ENCODE results near the gene TPTE2. TPM values are rescaled to one million over a fixed set of nuclear protein-coding genes. Genes with fewer than 3 reads are reported as not detected.
"Not testable (repeated sequence)": the region's sequence is repeated elsewhere in the genome, so short reads cannot be mapped to it uniquely, and the experiment has no call there.

TPTE2 gene
- total RNA-seq, 1 donor from 2014 or later = not detected

GRCh38 chr13:19567820-19568534 is 6.6 kb upstream of the TPTE2 start:
- TF ChIP-seq, protein P1, sequence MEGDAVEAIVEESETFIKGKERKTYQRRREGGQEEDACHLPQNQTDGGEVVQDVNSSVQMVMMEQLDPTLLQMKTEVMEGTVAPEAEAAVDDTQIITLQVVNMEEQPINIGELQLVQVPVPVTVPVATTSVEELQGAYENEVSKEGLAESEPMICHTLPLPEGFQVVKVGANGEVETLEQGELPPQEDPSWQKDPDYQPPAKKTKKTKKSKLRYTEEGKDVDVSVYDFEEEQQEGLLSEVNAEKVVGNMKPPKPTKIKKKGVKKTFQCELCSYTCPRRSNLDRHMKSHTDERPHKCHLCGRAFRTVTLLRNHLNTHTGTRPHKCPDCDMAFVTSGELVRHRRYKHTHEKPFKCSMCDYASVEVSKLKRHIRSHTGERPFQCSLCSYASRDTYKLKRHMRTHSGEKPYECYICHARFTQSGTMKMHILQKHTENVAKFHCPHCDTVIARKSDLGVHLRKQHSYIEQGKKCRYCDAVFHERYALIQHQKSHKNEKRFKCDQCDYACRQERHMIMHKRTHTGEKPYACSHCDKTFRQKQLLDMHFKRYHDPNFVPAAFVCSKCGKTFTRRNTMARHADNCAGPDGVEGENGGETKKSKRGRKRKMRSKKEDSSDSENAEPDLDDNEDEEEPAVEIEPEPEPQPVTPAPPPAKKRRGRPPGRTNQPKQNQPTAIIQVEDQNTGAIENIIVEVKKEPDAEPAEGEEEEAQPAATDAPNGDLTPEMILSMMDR (IDR thresholded peaks at IDR 0.05; ENCODE audit: unreplicated experiment) = no peak
- DNase-seq (ENCODE audit: low spot score, unreplicated experiment) = no peak
- H3K27me3 Mint-ChIP-seq = no peaks in the 10 kb centered on the region
- H3K9me3 Mint-ChIP-seq (ENCODE audit: low read depth) = peaks cover 29% of the 10 kb centered on the region
- H3K4me1 Mint-ChIP-seq (ENCODE audit: low read depth) = no peaks in the 10 kb centered on the region
- H3K27ac Mint-ChIP-seq = no peak overlapping the region
- no peaks in the 10 kb centered on the region for H3K36me3 Mint-ChIP-seq (ENCODE audit: insufficient read depth)
- H3K4me3 Mint-ChIP-seq (ENCODE audit: low read depth) = no peak overlapping the region

DNA sequence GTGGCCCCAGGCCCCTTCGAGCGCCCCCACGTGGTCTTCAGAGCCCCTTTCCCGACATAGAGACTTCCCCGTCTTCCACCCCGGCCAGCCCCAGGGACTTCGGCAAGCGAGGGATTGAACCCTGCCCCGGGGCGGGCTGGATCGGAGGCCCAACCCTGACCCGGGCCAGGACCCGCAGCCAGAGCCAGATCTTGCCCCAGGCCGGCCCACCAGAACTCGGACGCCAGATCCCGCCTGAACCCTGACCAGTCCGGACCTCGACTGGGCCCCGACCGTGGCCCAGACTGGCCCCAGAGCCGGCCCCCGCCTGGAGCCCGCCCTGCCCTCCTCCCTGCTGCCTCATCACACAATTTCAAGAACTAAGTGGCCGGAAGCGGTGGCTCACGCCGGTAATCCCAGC is 253 bp upstream of the TPTE2 start:
- DNase-seq (ENCODE audit: low spot score, unreplicated experiment) = no peak
- H3K4me1 Mint-ChIP-seq (ENCODE audit: low read depth) = no peaks in the 10 kb centered on the region
- H3K4me3 Mint-ChIP-seq (ENCODE audit: low read depth) = no peak overlapping the region
- peaks cover 1% of the 10 kb centered on the region for H3K36me3 Mint-ChIP-seq (ENCODE audit: insufficient read depth)
- H3K27ac Mint-ChIP-seq = no peak overlapping the region
- TF ChIP-seq, protein P1 (IDR thresholded peaks at IDR 0.05; ENCODE audit: unreplicated experiment) = no peak
- H3K9me3 Mint-ChIP-seq (ENCODE audit: low read depth) = peaks cover 17% of the 10 kb centered on the region
- H3K27me3 Mint-ChIP-seq = no peaks in the 10 kb centered on the region

- H3K4me3 Mint-ChIP-seq (ENCODE audit: low read depth); H3K27ac Mint-ChIP-seq; H3K4me1 Mint-ChIP-seq (ENCODE audit: low read depth); H3K36me3 Mint-ChIP-seq (ENCODE audit: insufficient read depth); DNase-seq (ENCODE audit: low spot score, unreplicated experiment); H3K27me3 Mint-ChIP-seq: not testable (repeated sequence)
- peaks cover 18% of the 10 kb centered on the region for H3K9me3 Mint-ChIP-seq (ENCODE audit: low read depth)
Observed at GRCh38 chr13:19560672-19561071, 660 bp downstream of the TPTE2 start.

GRCh38 chr13:19559739-19560138 is 1.6 kb downstream of the TPTE2 start:
- H3K36me3 Mint-ChIP-seq (ENCODE audit: insufficient read depth); H3K27me3 Mint-ChIP-seq; DNase-seq (ENCODE audit: low spot score, unreplicated experiment); H3K4me3 Mint-ChIP-seq (ENCODE audit: low read depth); H3K4me1 Mint-ChIP-seq (ENCODE audit: low read depth); H3K27ac Mint-ChIP-seq: not testable (repeated sequence)
- H3K9me3 Mint-ChIP-seq (ENCODE audit: low read depth) = peaks cover 22% of the 10 kb centered on the region

DNA sequence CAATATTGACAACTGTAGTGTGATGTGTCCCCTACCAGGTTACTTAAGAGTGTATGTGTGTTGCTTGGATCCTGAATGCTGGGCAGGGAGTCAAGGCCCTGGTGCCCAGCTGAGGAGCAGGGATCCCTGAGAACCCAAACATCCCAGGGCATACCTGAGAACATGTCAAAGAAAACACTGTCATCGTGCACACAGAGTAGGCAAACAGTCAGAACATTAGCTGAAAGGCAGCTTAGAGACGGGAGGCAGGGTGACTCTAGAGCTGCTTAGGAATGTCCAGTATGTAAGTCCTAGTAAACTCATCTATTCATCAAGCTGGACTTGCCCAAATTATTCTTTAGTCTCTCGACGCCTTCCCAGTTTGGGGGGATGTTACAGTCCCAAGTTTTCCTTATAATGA is 4.0 kb downstream of the TPTE2 start:
- H3K27me3 Mint-ChIP-seq; DNase-seq (ENCODE audit: low spot score, unreplicated experiment); H3K27ac Mint-ChIP-seq; H3K4me3 Mint-ChIP-seq (ENCODE audit: low read depth); H3K36me3 Mint-ChIP-seq (ENCODE audit: insufficient read depth); H3K4me1 Mint-ChIP-seq (ENCODE audit: low read depth): not testable (repeated sequence)
- peaks cover 25% of the 10 kb centered on the region for H3K9me3 Mint-ChIP-seq (ENCODE audit: low read depth)

DNA sequence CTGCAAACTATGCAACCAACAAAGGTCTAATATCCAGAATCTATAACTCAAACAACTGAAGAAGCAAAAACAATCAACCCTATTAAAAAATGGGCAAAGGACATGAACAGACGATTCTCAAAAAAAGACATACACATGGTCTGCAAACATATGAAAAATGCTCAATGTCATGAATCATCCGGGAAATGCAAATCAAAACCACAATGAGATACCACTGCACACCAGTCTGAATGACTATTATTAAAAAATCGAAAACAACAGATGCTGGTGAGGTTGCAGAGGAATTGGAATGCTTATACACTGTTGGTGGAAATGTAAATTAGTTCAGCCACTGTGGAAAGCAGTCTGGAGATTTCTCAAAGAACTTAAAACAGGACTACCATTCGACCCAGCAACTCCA is 12.1 kb downstream of the TPTE2 start:
- not testable (repeated sequence) for DNase-seq (ENCODE audit: low spot score, unreplicated experiment); H3K4me1 Mint-ChIP-seq (ENCODE audit: low read depth); H3K27me3 Mint-ChIP-seq; H3K36me3 Mint-ChIP-seq (ENCODE audit: insufficient read depth); H3K4me3 Mint-ChIP-seq (ENCODE audit: low read depth); H3K27ac Mint-ChIP-seq
- peaks cover 21% of the 10 kb centered on the region for H3K9me3 Mint-ChIP-seq (ENCODE audit: low read depth)

DNA sequence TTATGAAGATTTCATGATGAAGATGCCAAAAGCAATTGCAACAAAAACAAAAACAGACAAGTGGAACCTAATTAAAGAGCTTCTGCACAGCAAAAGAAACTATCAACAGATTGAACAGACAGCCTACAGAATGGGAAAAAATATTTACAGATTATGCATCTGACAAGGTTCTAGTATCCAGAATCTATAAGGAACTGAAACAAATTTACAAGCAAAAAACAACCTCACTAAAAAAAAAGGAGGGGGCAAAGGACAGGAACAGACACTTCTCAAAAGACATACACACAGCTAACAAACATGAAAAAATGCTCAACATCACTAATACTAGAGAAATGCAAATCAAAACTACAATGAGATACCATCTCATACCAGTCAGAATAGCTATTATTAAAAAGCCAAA is 35.7 kb downstream of the TPTE2 start:
- not testable (repeated sequence) for DNase-seq (ENCODE audit: low spot score, unreplicated experiment); H3K27ac Mint-ChIP-seq; H3K4me3 Mint-ChIP-seq (ENCODE audit: low read depth); H3K27me3 Mint-ChIP-seq; H3K4me1 Mint-ChIP-seq (ENCODE audit: low read depth); H3K36me3 Mint-ChIP-seq (ENCODE audit: insufficient read depth)
- peaks cover 49% of the 10 kb centered on the region for H3K9me3 Mint-ChIP-seq (ENCODE audit: low read depth)

GRCh38 chr13:19519049-19519448 is 42.3 kb downstream of the TPTE2 start:
- Mint-ChIP-seq H3K36me3 (ENCODE audit: insufficient read depth) (peaks cover 3% of the 10 kb centered on the region), H3K9me3 (ENCODE audit: low read depth) (peaks cover 40% of the 10 kb centered on the region), H3K4me3 (ENCODE audit: low read depth) (no peak overlapping the region), H3K27me3 (no peaks in the 10 kb centered on the region), H3K27ac (no peak overlapping the region), H3K4me1 (ENCODE audit: low read depth) (no peaks in the 10 kb centered on the region)
- DNase-seq (ENCODE audit: low spot score, unreplicated experiment) = no peak
- TF ChIP-seq, protein P1 (IDR thresholded peaks at IDR 0.05; ENCODE audit: unreplicated experiment) = no peak

DNA sequence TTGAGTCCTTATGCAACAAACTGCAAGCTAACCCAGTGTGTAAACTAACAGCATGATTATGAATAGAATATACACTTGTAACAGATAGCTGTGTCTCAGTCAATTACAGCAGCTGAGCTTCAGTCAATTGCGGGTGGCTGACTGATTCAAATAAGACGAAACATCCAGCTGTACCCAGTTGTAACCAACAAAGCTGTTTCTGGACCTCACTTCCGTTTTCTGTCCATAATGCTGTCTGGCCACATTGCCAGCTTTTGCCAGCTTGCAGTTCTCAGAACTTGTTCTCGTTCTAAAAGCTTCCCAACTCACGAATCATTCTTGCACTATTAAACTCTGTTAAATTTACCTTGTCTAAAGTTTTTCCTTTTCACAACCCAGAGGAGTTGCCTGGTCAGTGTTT is 53.7 kb downstream of the TPTE2 start:
- H3K27ac Mint-ChIP-seq; H3K36me3 Mint-ChIP-seq (ENCODE audit: insufficient read depth); H3K4me1 Mint-ChIP-seq (ENCODE audit: low read depth); DNase-seq (ENCODE audit: low spot score, unreplicated experiment); H3K4me3 Mint-ChIP-seq (ENCODE audit: low read depth); H3K27me3 Mint-ChIP-seq: not testable (repeated sequence)
- H3K9me3 Mint-ChIP-seq (ENCODE audit: low read depth) = peaks cover 45% of the 10 kb centered on the region

DNA sequence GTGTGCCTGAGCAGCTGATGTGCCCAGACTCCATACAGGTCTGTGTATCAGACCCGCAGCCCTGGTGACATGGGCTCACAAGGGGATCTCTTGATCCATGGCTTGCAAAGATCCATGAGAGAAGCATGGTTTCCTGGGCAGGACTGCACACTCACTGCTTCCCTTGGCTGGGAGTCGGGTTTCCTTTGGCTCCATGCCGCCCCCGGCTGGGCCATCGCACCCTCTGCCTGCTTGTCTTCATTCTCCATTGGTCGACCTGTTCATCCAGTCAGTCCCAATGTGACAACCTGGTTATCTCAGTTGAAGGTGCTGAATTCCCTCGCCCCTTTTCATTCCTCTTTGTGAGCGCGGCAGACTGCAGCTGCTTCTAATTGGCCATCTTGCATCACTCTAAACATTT is 101.2 kb downstream of the TPTE2 start:
- H3K4me1 Mint-ChIP-seq (ENCODE audit: low read depth); H3K36me3 Mint-ChIP-seq (ENCODE audit: insufficient read depth); DNase-seq (ENCODE audit: low spot score, unreplicated experiment); H3K27me3 Mint-ChIP-seq; H3K27ac Mint-ChIP-seq; H3K4me3 Mint-ChIP-seq (ENCODE audit: low read depth): not testable (repeated sequence)
- peaks cover 42% of the 10 kb centered on the region for H3K9me3 Mint-ChIP-seq (ENCODE audit: low read depth)

Measured in progenitor cell of endocrine pancreas (in vitro differentiated cells).